Fibroblast of mammary gland (primary cell): ENCODE measurements around the gene IL17RD.
A peak's percentile ranks its signal among the peaks of the same experiment; 100 is the strongest.

Experiments used
- DNase-seq: peaks from one replicate; pipeline ENCODE4 v3.0.0-alpha.2; 2010; ENCODE audit warnings: low read depth
- H3K4me3 ChIP-seq: 2 replicates; pipeline ENCODE4 v1.5.1; 2011; ENCODE audit warnings: low read depth, mild to moderate bottlenecking, low read length, moderate library complexity; ENCODE audit not compliant: control insufficient read depth
- TF ChIP-seq, protein P1 (sequence below): conservative IDR thresholded peaks from 2 replicates; pipeline ENCODE4 v1.5.1; 2011; ENCODE audit warnings: low read depth, low read length, inconsistent platforms; ENCODE audit not compliant: control insufficient read depth, insufficient read depth

Gene IL17RD

DNA sequence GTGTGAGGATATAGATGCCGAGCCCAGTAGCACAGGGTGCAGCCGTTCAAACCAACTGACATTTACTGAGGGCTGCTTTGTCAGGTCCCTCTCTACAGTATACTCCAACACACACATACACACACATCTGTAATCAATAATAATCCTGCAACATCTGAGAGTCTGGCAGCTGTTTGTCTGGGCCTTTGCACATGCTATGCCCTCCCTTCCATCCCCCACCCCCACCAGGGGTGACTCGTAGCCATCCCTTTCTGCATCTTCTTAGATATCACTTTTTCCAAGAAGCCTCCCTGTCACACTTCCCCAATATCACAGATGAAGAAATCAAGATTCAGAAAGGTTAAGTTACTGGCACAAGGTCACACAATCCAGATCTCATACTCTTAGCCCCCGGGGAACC, 91.0 kb downstream of the IL17RD start:
- no peak for DNase-seq
- TF ChIP-seq, protein P1, sequence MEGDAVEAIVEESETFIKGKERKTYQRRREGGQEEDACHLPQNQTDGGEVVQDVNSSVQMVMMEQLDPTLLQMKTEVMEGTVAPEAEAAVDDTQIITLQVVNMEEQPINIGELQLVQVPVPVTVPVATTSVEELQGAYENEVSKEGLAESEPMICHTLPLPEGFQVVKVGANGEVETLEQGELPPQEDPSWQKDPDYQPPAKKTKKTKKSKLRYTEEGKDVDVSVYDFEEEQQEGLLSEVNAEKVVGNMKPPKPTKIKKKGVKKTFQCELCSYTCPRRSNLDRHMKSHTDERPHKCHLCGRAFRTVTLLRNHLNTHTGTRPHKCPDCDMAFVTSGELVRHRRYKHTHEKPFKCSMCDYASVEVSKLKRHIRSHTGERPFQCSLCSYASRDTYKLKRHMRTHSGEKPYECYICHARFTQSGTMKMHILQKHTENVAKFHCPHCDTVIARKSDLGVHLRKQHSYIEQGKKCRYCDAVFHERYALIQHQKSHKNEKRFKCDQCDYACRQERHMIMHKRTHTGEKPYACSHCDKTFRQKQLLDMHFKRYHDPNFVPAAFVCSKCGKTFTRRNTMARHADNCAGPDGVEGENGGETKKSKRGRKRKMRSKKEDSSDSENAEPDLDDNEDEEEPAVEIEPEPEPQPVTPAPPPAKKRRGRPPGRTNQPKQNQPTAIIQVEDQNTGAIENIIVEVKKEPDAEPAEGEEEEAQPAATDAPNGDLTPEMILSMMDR: no peak
- no peak overlapping the region for H3K4me3 ChIP-seq

DNA sequence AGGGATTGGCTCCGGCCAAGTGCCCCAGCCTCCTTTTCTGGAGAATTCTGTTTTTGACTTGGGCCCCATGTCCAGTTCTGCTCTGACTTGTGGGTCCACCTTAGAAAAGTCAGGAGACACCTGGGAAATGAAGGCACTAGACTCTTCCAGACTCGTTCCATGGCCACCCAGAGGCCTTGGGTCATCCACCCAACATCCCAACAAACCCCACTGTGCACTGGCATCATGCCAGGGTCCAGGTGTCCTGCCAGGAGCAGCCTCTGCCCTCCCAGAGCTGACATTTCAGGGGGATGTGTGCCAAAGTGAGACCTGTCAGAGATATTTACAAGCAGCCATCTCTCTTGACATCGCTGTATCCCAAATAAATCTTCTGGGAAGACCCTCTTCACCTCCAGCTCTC, 91.5 kb downstream of the IL17RD start:
- TF ChIP-seq, protein P1: no peak
- no peak for DNase-seq
- no peak overlapping the region for H3K4me3 ChIP-seq

DNA sequence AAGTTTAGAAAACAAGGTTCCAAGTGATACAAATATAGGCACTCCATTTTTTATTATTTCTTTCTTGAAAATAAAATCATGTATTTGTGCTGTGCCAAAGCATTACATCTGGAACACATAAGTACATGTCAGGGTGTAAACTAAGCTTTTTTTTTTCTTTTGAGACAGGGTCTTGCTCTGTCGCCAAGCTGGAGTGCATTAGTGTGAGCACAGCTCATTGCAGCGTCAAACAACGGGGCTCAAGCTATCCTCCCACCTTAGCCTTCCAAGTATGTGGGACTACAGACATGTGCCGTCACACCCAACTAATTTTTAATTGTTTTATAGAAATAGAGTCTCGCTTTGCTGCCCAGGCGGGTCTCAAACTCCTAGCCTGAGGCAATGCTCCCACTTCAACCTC, 95.7 kb downstream of the IL17RD start:
- TF ChIP-seq, protein P1: no peak
- no peak overlapping the region for H3K4me3 ChIP-seq
- no peak for DNase-seq

DNA sequence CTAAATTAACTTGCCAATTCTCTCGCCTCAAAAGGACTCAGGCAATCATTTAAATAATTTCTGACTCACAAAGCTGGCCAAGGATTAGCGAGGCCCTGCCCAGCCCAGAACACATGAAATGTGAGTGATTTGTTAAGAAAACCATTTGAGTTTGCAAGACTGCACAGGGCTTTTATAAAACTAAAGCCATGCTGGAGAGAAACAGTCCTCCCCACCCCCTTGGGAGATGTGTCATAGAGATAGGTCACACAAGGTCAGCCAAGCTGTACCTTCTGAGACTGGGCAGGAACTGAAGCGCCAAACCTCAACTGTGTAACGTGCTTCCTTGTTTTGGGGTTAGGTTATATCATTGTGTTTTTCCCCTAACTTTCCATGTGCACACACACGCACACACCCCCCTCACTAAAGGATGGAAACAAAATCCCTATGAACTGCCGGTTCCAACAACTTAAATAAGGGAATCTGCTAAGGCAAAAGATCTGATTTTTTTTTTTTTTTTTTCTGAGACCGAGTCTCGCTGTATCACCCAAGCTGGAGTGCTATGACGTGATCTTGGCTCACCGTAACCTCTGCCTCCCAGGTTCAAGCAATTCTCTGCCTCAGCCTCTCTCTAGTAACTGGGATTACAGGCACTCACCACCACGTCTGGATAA, 96.6 kb downstream of the IL17RD start:
- TF ChIP-seq, protein P1: no peak
- H3K4me3 ChIP-seq: peak overlapping the region; percentile 4
- DNase-seq: peak; percentile 97

DNA sequence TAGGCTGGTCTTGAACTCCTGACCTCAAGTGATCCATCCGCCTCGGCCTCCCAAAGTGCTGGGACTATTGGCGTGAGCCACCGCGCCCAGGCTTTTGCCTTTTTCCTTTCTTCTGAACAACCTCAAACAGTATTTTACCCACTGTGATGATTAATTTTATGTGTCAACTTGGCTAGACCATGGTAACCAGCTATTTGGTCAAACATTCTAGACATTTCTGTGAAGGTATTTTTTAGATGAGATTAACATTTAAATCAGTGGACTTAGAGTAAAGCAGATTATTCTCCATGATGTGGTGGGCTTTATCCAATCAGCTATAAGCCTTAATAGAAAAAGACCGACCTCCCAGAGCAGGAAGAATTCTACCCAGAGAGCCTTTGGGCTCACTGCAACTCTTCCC, 98.7 kb downstream of the IL17RD start:
- DNase-seq: no peak
- TF ChIP-seq, protein P1: no peak
- no peak overlapping the region for H3K4me3 ChIP-seq

DNA sequence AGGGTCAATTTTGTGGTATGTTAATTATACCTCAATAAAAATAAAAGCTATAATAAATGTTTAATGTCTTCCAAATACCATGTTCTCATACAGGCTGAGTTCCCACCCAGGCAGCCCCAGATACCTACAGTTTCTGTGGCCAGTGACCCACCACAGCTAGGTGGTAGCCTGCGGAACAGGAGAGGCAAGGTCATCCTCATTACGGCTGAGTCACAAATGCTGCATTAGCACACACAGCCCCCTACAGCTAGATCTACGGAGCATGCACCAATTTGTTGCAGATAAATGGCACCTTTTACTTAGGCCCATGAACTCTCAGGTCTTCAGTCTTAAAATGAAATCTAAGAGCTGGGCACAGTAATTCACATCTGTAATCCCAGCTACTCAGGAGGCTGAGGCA, 99.6 kb downstream of the IL17RD start:
- TF ChIP-seq, protein P1: no peak
- no peak overlapping the region for H3K4me3 ChIP-seq
- DNase-seq: no peak

DNA sequence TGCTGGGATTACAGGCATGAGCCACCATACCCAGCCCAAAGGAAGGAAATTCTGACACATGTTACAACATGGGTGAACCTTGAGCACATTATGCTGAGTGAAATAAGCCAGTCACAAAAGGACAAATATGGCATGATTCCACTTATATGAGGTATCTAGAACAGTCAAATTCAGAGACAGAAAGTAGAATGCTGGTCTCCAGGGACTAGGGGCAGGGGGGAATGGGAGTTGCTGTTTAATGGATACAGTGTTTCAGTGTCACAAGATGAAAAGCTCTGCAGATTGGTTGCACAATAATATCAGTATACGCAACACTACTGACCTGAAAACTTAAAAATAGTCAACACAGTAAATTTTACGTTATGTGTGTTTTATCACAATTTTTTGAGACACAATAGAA, 100.6 kb downstream of the IL17RD start:
- DNase-seq: no peak
- no peak overlapping the region for H3K4me3 ChIP-seq
- TF ChIP-seq, protein P1: no peak
